LNCaP clone FGC (cell line): Measurements from ENCODE around the gene HCLS1.

ENCODE experiments used
- DNase-seq: peaks from one replicate; pipeline ENCODE4 v3.0.0-alpha.2; 2011; ENCODE audit warnings: low read depth
- H3K4me3 ChIP-seq: 2 replicates; pipeline ENCODE4 v1.5.1; 2011; ENCODE audit warnings: mild to moderate bottlenecking, low read depth, low read length, control low read depth
- CTCF ChIP-seq: IDR thresholded peaks from 2 replicates; pipeline ENCODE4 v1.5.1; 2012; ENCODE audit warnings: mild to moderate bottlenecking; ENCODE audit not compliant: control insufficient read depth, insufficient read depth; ENCODE audit errors: extremely low read depth

HCLS1 gene

DNA sequence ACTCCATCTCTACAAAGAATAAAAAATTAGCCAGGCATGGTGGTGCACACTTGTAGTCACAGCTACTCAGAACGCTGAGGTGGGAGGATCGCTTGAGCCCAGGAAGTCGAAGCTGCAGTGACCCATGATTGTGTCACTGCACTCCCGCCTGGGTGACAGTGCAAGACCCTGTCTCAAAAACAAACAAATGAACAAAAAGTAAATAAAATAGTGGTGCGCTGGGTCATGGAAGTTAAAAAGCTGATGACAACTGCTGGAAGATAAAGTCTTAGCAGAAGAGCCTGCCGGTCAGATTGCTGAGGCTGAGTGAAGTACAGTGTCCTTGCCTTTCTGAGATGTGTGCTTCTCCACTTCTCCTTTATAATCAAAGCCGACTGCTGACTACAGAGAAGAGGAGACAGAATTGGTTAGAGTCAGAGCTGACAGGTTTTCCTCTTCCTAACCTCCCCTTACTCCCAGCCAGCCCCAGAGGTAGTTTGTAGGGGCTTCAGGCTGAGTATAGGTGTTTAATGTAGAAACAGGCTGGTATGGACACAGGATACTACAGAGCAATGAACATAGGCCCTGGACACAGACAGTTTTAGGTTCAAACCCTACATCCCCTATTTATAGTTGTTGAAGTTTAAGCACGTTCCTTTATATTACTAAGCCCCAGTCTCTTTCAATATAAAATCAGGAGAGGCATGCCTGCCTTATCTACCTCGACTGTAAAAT lies 17.9 kb downstream of the HCLS1 start:
- H3K4me3 ChIP-seq, result no peak overlapping the region
- DNase-seq, result no peak
- TF ChIP-seq CTCF, result no peak

DNA sequence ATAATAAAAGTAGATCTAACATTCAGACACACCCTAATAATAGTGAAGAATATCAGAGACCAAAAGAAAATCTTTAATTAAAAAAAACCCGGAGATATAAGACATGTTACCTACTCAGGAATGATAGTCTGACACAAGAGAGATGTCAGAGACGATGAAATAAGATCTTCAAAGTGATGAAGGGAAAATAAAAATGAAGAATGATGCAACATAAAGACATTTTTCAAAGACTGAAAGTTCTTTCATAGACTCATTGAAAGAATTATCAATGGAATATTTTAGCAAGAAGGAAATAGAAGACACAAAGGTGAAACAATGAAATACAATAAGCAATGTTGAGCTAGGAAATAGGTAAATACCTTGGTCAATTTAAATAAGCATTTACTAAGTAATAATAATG lies 19.6 kb downstream of the HCLS1 start:
- H3K4me3 ChIP-seq, result no peak overlapping the region
- DNase-seq, result no peak
- no peak for TF ChIP-seq CTCF

GRCh38 chr3:121637922-121638321 lies 22.8 kb downstream of the HCLS1 start:
- H3K4me3 ChIP-seq, result no peak overlapping the region
- DNase-seq, result no peak
- TF ChIP-seq CTCF, result no peak

GRCh38 chr3:121630355-121630754 lies 30.3 kb downstream of the HCLS1 start:
- no peak for DNase-seq
- H3K4me3 ChIP-seq, result no peak overlapping the region
- TF ChIP-seq CTCF, result no peak

GRCh38 chr3:121629601-121630000 lies 31.1 kb downstream of the HCLS1 start:
- no peak for TF ChIP-seq CTCF
- H3K4me3 ChIP-seq, result no peak overlapping the region
- no peak for DNase-seq

- no peak overlapping the region for H3K4me3 ChIP-seq
- TF ChIP-seq CTCF, result no peak
- no peak for DNase-seq
Measured at GRCh38 chr3:121627622-121628021, 33.1 kb downstream of the HCLS1 start.

GRCh38 chr3:121627211-121627610 lies 33.5 kb downstream of the HCLS1 start:
- no peak for DNase-seq
- no peak overlapping the region for H3K4me3 ChIP-seq
- TF ChIP-seq CTCF, result no peak
